Activated CD8-positive, alpha-beta memory T cell treated with anti-CD3 and anti-CD28 coated beads, Interleukin-2, amount 50 U/mL, for 1 hour (primary cell): ENCODE data around the gene BPIFB1.

Experiments
- DNase-seq: peaks from one replicate; pipeline ENCODE4 v3.0.0-alpha.2; 2020; ENCODE audit errors: extremely low read depth

BPIFB1 gene

GRCh38 chr20:33272155-33272873, 10.7 kb upstream of the BPIFB1 start:
- DNase-seq: no peak

DNA sequence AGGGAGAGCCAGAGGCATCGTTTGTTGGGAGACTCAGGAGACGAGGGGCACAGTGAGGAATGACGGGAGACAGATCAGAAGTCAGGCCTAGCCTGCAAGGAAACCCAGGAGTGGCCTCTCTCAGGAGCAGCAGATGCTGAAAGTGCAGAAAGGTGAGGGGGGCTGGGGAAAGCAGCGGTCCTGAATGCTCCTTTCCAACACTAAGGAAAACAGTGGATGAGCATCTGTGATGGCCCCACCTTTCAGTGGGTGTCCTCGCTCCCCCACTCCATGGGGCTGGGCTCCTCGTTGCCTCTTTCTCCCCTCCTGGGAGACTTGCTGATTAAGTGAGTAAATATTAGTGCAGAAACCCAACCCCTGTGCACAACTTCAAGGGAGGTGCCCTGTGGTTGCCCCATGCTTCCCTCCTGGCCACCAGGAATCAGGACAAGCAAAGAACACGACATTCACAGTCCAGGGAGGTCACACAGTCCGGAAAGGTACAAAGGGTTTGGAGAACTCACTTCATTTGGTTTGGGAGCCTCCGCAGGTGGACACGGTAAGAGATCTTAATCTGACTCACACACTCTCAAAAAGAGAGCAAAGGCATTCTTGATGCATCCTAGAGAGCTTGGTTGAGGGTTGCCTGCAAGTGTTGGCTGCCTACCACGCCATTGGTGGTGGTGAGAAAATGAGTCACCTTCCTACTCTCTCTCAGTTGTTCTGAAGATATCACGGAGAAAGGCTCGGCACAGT, 9.7 kb upstream of the BPIFB1 start:
- DNase-seq: no peak

GRCh38 chr20:33275215-33275614, 7.8 kb upstream of the BPIFB1 start:
- no peak for DNase-seq

DNA sequence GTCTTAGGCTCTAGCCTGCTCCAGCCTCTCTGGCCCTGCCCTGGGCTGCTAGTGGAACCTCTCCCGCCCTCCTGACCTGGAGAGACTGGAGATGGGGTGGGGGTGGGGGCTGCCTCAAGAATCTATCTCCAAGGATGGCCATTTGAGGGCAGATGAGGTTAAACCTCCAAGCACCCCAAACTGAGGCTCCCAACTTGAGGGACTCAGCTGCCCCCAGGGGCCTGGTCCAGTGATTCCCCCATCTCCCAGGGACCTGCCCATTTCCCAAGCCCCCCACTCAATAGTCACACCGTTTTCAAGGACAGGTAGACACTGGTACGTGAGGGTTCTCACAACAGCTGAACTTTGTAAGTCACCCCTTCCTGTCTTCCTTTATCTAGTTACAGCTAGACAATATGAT, 7.1 kb upstream of the BPIFB1 start:
- no peak for DNase-seq

DNA sequence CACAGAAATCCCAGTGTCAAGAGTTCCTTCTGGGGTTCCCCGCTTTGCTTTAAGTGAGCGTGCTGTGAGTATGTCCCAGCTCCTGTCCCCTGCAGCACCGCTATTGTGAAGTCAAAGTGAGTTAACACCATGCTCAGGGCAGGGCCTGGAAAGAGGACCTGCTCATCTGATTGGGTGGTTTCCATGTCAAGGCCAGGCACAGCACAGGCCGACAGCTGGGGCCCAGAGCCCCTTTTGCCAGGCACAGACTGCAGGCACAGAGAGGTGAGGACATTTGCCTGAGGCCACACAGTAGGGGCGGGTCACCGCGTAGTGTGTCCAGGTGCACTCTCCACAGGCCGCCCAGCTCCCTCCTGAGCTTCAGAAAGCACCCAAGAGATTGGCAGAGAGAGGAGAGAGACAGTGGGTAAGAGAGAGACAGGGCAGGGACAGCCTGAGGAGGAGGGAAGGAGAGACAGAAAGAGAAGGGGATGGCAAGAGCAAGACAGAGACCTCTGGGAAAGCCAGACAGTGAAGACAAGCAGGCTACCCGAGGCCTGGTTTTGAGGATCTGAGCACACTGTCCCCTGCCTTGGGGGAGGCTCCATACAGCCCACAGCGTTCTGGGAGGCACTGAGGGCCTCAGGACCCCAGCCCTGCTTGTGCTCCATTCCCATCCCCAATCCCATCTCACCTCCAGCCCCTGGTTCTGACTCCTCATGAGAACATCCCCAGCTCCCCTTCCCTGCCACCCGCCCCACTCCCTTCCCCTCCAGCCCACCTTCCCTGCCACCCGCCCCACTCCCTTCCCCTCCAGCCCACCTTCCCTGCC, 6.5 kb upstream of the BPIFB1 start:
- DNase-seq: no peak

GRCh38 chr20:33277471-33278441, 5.3 kb upstream of the BPIFB1 start:
- DNase-seq: no peak

DNA sequence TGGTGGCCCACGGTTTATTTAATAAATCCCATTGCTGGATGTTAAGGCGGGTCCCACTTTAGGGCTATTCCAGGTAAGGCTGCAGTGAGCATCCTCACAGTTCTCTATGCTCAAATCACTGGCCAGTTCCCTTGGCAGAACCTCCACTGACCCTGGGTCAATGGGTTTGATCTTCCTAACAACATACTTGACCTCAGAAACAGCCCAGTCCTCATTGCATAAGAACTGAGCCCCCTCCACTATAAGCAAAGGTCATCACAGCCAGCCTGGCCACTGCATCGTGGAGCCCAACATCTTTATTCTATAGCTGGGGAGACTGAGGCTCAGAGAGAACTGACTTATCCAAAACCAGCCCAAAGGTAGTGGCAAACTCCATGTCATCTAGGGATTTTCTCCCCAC, 4.3 kb upstream of the BPIFB1 start:
- DNase-seq: no peak

DNA sequence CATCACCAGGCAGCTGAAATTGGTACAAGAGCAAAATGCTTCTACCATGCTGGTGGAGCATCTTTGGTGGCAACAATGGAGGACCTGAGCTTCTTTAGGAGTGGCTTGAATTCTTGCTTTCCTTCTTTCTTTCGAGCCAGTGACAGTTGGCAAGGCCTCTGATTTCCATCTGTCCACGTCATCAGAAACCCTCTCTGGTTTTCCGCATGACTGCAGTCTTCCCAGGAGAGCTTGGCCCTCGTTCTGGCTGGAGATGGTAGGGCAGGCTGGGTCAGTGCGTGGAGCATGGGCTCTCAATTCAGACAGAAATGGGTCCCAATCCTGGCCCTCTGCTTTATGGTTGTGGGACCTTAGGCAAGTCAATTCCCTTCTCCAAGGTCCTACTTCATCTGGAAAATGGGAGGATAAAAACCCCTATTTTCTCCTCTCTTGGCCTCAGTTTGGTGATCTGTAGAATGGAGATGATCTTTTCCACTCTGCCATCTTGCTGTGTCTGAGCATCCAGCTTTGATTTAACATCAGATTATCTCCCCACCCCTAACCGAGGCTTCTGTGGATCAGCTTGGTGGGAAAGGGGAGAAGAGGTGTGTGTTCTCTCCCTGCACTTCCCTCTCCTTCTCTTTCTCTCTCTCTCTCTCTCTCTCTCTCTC, 3.6 kb upstream of the BPIFB1 start:
- DNase-seq: no peak

DNA sequence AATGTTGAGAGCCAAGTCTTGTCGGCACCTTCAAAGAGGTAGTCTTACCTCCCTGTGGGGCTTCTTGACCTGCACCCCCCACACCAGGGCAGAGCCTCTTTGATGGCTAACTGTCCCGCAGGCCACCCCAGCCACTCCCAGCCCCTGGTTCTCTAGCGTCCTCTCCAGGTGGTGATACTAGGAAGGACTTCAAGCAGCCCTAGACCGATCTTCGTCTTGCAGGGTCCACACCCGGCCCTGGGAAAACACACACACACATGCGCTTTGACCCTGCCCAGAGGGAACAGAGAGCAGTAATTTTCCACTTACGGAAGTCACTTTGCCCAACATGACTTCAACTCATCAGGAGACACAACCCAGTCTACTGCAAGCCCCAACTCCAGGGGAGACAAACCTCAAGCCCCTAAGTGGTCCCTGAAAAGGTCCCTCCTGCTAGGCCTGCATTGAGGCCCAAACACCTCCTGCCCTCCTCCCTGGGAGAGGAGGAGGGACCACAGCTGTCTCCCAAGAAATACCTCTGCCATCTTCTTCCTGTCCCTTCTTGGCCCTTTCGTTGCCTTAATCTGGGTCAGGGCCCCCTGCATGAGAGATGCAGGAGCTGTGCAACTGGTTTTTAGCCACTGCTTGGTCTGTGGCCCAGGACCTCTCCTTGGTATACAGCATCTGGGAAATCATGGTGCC, 2.9 kb upstream of the BPIFB1 start:
- DNase-seq: no peak

DNA sequence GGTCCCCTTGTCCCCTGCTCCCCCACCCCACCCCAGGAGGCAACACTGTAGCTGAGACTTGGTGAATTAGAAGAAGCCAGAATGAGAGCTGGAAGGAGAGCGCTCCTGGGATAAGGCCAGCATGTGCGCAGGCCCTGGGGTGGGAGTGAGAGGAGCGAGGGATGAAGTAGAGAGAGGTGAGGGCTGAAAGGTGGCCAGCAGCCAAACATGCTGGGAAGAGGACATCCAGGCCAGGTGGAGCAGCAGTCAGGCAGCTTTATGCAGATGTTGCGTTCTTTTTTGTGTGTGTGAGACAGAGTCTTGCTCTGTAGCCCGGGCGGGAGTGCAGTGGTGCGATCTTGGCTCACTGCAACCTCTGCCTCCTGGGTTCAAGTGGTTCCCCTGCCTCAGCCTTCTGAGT, 2.2 kb upstream of the BPIFB1 start:
- DNase-seq: no peak

DNA sequence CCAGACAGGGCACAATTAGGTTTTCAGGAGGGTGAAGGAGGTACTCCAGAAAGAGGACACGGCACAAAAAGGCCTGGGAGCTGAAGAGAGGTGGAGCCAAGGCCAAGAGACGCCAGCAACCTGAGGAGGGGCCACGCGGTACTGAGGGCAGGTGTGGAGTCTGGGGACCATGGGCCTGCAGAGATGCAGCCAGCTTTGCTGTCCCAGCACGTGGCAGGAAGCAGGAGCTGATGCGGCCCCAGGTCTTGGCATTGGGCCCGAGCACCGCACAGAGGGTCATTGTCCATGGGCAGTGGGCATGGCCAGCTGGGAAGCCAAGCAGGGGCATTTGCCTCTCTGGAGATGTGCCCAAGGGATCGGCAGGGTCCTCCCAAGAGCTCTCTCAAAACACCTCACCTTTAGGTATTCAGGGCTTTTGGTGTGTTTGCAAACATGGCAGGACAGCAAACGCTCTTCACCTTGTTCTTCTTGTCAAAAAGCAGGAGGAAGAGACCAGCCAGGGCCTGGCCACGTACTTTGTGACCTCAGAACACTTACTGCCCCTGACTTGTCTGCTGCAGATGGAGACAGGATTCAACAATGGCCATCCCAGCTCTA, 1.4 kb upstream of the BPIFB1 start:
- DNase-seq: no peak

DNA sequence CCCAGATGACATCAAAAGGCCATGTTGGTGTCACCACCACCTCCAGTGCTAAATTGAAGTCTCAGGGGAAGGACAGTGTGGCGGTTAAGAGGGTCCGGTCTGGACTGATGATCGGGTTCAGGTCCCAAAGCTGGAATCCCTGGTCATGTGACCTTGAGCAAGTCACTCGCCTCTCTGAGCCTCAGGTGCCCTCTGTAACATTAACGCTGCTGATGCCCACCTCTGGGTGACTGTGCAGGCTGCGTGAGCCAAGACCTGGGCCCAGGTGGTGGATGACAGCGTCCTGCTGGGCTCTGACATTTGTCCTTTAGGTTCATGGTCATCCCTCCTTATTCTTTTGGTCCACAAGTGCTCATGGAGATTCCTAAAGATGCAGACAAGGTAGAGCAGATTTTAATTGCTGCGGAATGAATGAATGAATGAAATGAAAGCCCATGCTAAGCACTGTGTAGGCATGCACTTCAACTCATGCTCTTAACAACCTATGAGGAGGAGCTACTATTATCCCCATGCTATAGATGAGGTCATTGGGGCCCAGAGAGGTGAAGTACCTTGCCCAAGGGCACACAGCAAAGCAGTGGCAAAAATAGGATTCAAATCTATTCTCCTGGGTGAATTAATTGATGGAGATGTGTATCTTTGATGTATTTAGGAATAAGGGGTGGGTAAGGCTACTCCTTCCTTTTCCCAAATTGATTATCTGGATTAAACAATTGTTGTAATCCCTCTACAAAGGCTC, 649 bp upstream of the BPIFB1 start:
- no peak for DNase-seq

GRCh38 chr20:33284284-33284683, 1.3 kb downstream of the BPIFB1 start:
- DNase-seq: no peak

DNA sequence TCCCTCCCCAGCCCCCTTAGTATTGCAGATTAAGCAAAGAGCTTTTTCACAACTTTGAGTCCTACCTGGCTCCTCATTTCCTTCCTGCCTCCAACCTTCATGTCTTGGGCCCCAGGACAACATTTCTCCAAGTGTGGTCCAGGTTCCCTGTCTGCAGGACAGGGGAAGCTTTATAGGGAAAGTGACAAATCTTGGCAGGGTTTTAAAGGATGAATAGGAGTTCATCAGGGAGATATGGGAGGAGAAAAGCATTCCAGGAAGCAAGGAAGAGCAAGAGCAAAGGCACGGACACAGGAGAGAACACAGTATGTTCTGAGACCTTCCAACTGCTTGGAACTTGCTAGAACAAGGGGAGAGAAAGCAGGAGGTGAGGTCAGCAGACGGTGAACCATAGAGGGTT, 1.9 kb downstream of the BPIFB1 start:
- no peak for DNase-seq

DNA sequence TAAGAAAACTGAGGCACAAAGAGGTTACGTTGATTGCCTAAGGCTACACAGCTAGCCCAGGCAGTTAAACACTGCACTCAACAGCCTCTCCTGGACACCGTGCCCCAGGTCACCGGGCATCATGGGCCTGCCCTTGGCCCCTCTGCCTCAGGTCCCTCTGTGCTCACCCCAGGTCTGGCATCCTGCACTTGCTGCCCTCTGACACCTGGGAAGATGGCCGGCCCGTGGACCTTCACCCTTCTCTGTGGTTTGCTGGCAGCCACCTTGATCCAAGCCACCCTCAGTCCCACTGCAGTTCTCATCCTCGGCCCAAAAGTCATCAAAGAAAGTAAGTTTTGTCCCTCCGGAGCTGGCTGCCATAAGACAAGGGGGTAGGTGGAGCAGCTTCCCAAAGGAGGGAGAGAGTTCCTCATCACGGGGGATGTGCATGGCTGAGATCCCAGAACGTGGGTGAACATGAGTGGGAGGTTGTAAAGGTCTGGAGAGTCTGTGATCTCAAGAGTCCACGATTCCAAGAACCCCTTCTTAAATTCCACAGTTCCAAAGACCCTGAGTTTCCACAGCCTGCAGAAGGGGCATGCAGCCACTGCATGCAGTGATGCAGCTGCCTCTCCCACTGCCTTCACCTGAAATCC, 3.0 kb downstream of the BPIFB1 start:
- DNase-seq: no peak

DNA sequence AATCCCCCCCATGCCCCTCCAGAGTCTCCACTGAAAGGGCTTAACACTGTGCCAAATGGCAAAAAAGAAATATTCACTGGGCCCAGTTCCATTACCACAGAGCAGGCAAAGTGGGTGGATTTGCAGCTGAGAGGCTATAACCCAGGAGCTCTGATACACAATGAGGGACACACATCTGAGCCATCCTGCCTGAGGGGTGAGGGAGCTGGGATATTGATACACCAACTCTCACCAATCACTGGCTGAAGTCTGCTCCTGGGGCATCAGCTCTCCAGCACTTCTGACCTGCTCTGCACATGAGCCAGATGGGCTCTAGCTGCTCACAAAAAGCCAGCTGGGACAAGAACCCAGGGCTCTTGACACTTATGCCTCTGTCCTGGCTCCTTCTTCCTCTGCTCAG, 4.9 kb downstream of the BPIFB1 start:
- no peak for DNase-seq

DNA sequence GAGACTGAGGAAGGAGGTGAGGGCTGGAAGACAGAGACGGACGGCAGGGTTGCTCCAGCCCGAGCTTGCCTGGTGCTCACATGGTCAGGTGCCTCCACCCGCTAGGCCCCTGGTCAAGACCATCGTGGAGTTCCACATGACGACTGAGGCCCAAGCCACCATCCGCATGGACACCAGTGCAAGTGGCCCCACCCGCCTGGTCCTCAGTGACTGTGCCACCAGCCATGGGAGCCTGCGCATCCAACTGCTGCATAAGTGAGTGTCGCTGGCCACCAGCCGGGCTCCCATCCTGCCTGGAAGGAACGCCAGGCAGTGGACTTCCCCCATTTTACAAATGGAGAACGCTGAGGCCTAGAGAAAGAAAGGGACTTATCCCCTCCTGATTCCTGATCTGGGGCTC, 7.8 kb downstream of the BPIFB1 start:
- DNase-seq: no peak

DNA sequence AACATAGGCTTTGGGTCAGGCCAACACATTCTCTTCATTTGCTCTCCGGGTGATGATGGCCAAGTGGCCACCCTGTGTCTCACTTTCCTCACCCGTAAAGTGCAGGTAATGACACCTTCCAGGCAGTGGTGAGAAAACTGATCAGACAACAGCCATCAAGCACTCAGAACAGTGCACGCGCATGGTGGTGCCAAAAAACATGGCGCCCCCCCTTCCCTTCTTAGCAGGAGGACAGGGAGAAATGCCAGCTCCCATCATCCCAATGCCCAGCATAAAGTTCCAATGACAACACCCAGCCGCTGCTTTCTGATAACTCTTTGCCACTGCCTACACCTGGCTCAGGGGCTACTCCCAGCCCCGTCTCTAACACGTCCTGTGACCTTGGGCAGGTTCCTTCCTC, 8.4 kb downstream of the BPIFB1 start:
- DNase-seq: no peak

DNA sequence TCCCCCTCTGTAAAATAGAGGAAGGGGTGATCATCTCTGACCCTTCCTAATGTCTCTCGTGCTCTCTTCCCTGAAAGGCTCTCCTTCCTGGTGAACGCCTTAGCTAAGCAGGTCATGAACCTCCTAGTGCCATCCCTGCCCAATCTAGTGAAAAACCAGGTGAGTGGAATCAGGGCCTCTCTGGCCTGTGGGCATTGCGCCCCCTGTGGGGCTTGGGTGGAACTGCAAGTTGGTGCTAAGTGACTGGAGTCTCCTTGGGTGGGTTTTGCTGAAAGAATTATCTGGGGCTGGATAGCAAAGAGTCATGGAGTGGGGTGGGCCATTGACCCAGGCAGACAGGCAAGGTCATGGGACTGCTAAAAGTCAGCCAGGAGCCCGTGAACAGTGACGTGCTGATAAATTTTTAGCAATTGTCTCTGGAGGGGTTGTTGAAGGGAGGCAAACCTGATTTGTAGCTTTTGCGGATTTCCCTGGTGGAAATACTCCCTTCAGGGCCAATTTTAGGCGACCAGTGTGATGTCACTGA, 8.9 kb downstream of the BPIFB1 start:
- peak; percentile 17 for DNase-seq
